Neural progenitor cell (in vitro differentiated cells): Measurements from ENCODE around the gene LRP4. TPM values are rescaled to one million over a fixed set of nuclear protein-coding genes. Genes with fewer than 3 reads are reported as not detected.

ENCODE experiments used
- DNase-seq: peaks from one replicate; pipeline ENCODE4 v3.0.0-alpha.2; 2016; ENCODE audit warnings: low spot score
- H2AFZ ChIP-seq: fragments of 200-600 bp; sonication (generic); replicated peaks from 2 replicates; pipeline ENCODE4 v1.6.1; 2016; ENCODE audit warnings: antibody characterized with exemption
- H3F3A ChIP-seq: fragments of 200-600 bp; sonication (generic); 2 replicates; pipeline ENCODE4 v1.6.1; 2016; ENCODE audit warnings: antibody characterized with exemption, low read depth
- H3K27ac ChIP-seq: fragments of 200-600 bp; sonication (generic); 2 replicates; pipeline ENCODE4 v1.5.1; 2016; ENCODE audit warnings: mild to moderate bottlenecking
- H3K27me3 ChIP-seq: fragments of 200-600 bp; sonication (generic); 2 replicates; pipeline ENCODE4 v1.6.1; 2016; ENCODE audit warnings: mild to moderate bottlenecking, moderate library complexity
- H3K36me3 ChIP-seq: fragments of 200-600 bp; sonication (generic); 2 replicates; pipeline ENCODE4 v1.5.1; 2016
- H3K4me1 ChIP-seq: fragments of 200-600 bp; sonication (generic); 2 replicates; pipeline ENCODE4 v1.6.1; 2016; ENCODE audit warnings: mixed run types
- H3K4me2 ChIP-seq: fragments of 200-600 bp; sonication (generic); 2 replicates; pipeline ENCODE4 v1.6.1; 2016
- H3K4me3 ChIP-seq: fragments of 200-600 bp; sonication (generic); 2 replicates; pipeline ENCODE4 v1.5.1; 2016
- H3K79me2 ChIP-seq: fragments of 200-600 bp; sonication (generic); 2 replicates; pipeline ENCODE4 v1.6.1; 2016; ENCODE audit warnings: low read depth
- H3K9ac ChIP-seq: fragments of 200-600 bp; sonication (generic); 2 replicates; pipeline ENCODE4 v1.6.1; 2016
- H3K9me3 ChIP-seq: fragments of 200-600 bp; sonication (generic); 2 replicates; pipeline ENCODE4 v1.5.1; 2016; ENCODE audit warnings: low read depth
- H4K20me1 ChIP-seq: fragments of 200-600 bp; sonication (generic); 2 replicates; pipeline ENCODE4 v1.6.1; 2016; ENCODE audit warnings: low read depth
- H3K27ac Mint-ChIP-seq: 3 replicates; pipeline ENCODE4 v1.8.0; 2021; ENCODE audit warnings: mixed read lengths
- H3K27me3 Mint-ChIP-seq: 2 replicates; pipeline ENCODE4 v1.8.0; 2022; ENCODE audit warnings: low read depth, mild to moderate bottlenecking, inconsistent platforms, moderate library complexity, mixed read lengths; ENCODE audit not compliant: insufficient read depth
- H3K36me3 Mint-ChIP-seq: 3 replicates; pipeline ENCODE4 v1.8.0; 2021; ENCODE audit warnings: mixed read lengths
- H3K4me1 Mint-ChIP-seq: 3 replicates; pipeline ENCODE4 v1.8.0; 2021; ENCODE audit warnings: mixed read lengths
- H3K4me3 Mint-ChIP-seq: 3 replicates; pipeline ENCODE4 v1.8.0; 2021; ENCODE audit warnings: mild to moderate bottlenecking, moderate library complexity, mixed read lengths
- H3K9me3 Mint-ChIP-seq: 3 replicates; pipeline ENCODE4 v1.8.0; 2020; ENCODE audit warnings: mixed read lengths
- CTCF ChIP-seq: fragments of 200-600 bp; sonication (generic); IDR thresholded peaks from 2 replicates; pipeline ENCODE4 v1.5.1; 2017; ENCODE audit warnings: antibody characterized with exemption, mild to moderate bottlenecking
- EZH2 ChIP-seq: fragments of 200-600 bp; sonication (generic); IDR thresholded peaks from 2 replicates; pipeline ENCODE4 v1.6.1; 2017; ENCODE audit warnings: antibody characterized with exemption, mild to moderate bottlenecking, moderate library complexity
- EZH2phosphoT487 ChIP-seq: fragments of 200-600 bp; sonication (generic); IDR thresholded peaks from 2 replicates; pipeline ENCODE4 v1.6.1; 2017; ENCODE audit warnings: antibody characterized with exemption
- total RNA-seq: library from RNA; depleted of rRNA; stranded (reverse); fragments of >200 nt; gene quantifications from 2 replicates; pipeline ENCODE4 v1.2.3, GENCODE V29; 2015; ENCODE audit warnings: low replicate concordance

LRP4 gene
- total RNA-seq, 1 donor from 2014 or later: 12.0 TPM

- peaks cover 43% of the 10 kb centered on the region for H3K4me1 Mint-ChIP-seq
- H3K79me2 ChIP-seq: peaks cover 25% of the 10 kb centered on the region
- H3K9me3 ChIP-seq: no peaks in the 10 kb centered on the region
- H3K9ac ChIP-seq: no peak overlapping the region
- H2AFZ ChIP-seq: no peak overlapping the region
- H3K27ac Mint-ChIP-seq: no peak overlapping the region
- no peak overlapping the region for H3K4me3 ChIP-seq
- H3K27me3 Mint-ChIP-seq: no peaks in the 10 kb centered on the region
- peaks cover 61% of the 10 kb centered on the region for H4K20me1 ChIP-seq
- H3K4me1 ChIP-seq: peaks cover 37% of the 10 kb centered on the region
- no peak for TF ChIP-seq EZH2phosphoT487
- no peak for TF ChIP-seq CTCF
- no peak for TF ChIP-seq EZH2
- no peaks in the 10 kb centered on the region for H3K36me3 ChIP-seq
- no peaks in the 10 kb centered on the region for H3K27me3 ChIP-seq
- DNase-seq: no peak
- H3K9me3 Mint-ChIP-seq: no peaks in the 10 kb centered on the region
- H3K4me2 ChIP-seq: peak overlapping the region; percentile 61
- no peak overlapping the region for H3K27ac ChIP-seq
- peaks cover 15% of the 10 kb centered on the region for H3K36me3 Mint-ChIP-seq
- H3K4me3 Mint-ChIP-seq: no peak overlapping the region
- H3F3A ChIP-seq: peaks cover 39% of the 10 kb centered on the region
Observed at GRCh38 chr11:46953093-46953492, 34.7 kb upstream of the LRP4 start.

- Mint-ChIP-seq H3K27me3 (no peaks in the 10 kb centered on the region), H3K4me1 (peaks cover 48% of the 10 kb centered on the region), H3K4me3 (no peak overlapping the region), H3K27ac (no peak overlapping the region), H3K9me3 (no peaks in the 10 kb centered on the region), H3K36me3 (peaks cover 12% of the 10 kb centered on the region)
- TF ChIP-seq EZH2phosphoT487 (no peak), EZH2 (no peak), CTCF (no peak)
- Histone ChIP-seq H3K4me1 (peaks cover 43% of the 10 kb centered on the region), H3K36me3 (no peaks in the 10 kb centered on the region), H3K9me3 (no peaks in the 10 kb centered on the region), H3K27ac (no peak overlapping the region), H3F3A (peaks cover 44% of the 10 kb centered on the region), H2AFZ (no peak overlapping the region), H3K4me2 (peak overlapping the region; percentile 61), H3K9ac (no peak overlapping the region), H3K27me3 (no peaks in the 10 kb centered on the region), H3K79me2 (peaks cover 22% of the 10 kb centered on the region), H3K4me3 (no peak overlapping the region), H4K20me1 (peaks cover 67% of the 10 kb centered on the region)
- DNase-seq: no peak
Observed at GRCh38 chr11:46952553-46952952, 34.2 kb upstream of the LRP4 start.

GRCh38 chr11:46951864-46952263 lies 33.5 kb upstream of the LRP4 start:
- TF ChIP-seq EZH2phosphoT487 (peak; percentile 81), CTCF (no peak), EZH2 (no peak)
- H3K27ac ChIP-seq: peak overlapping the region; percentile 63
- H4K20me1 ChIP-seq: peaks cover 73% of the 10 kb centered on the region
- H3K4me1 ChIP-seq: peaks cover 50% of the 10 kb centered on the region
- H3K4me3 ChIP-seq: no peak overlapping the region
- no peaks in the 10 kb centered on the region for H3K9me3 ChIP-seq
- H3K79me2 ChIP-seq: peaks cover 15% of the 10 kb centered on the region
- Mint-ChIP-seq H3K27me3 (no peaks in the 10 kb centered on the region), H3K9me3 (no peaks in the 10 kb centered on the region), H3K36me3 (peaks cover 8% of the 10 kb centered on the region), H3K4me1 (peaks cover 55% of the 10 kb centered on the region), H3K27ac (no peak overlapping the region), H3K4me3 (no peak overlapping the region)
- H3F3A ChIP-seq: peaks cover 51% of the 10 kb centered on the region
- H3K27me3 ChIP-seq: no peaks in the 10 kb centered on the region
- peak overlapping the region; percentile 61 for H3K4me2 ChIP-seq
- peak; percentile 86 for DNase-seq
- H2AFZ ChIP-seq: no peak overlapping the region
- H3K36me3 ChIP-seq: no peaks in the 10 kb centered on the region
- H3K9ac ChIP-seq: no peak overlapping the region
